HCT116 (cell line): ENCODE measurements around the gene POLR2I. TPM values are rescaled to one million over a fixed set of nuclear protein-coding genes. Genes with fewer than 3 reads are reported as not detected.

Experiments used
- ATAC-seq: fragments of 200-7000 bp; cut with Tn5 transposase; 2 replicates; pipeline ENCODE4 v1.9.1; 2020; ENCODE audit warnings: mild to moderate bottlenecking, moderate library complexity
- BruUV-seq: library from RNA; stranded (reverse); fragments of 400-500 nt; replicated peaks from 2 replicates; lab custom pipeline; 2021; lab: Mats Ljungman, UMichigan
- CTCF ChIA-PET: fragments of 300-600 bp; sonication (Branson Sonifier 250); formaldehyde crosslinking; loops from one replicate; lab custom pipeline; 2021; ENCODE audit warnings: antibody characterized with exemption; lab: Charles Lee
- POLR2A ChIA-PET: fragments of 300-600, 350-600 bp; sonication (Branson Sonifier 250); formaldehyde crosslinking; loops from one replicate; lab custom pipeline; 2021; ENCODE audit warnings: antibody characterized with exemption; lab: Charles Lee
- RAD21 ChIA-PET, 2 experiments: fragments of 300-600 bp; sonication (Branson Sonifier 250); formaldehyde crosslinking; loops; one replicate each; lab custom pipeline; 2023; ENCODE audit warnings: low total read pairs in 2 of 2; ENCODE audit not compliant: uncharacterized antibody in 2 of 2, unreplicated experiment in 2 of 2, low non-redundant PET in 1 of 2; lab: Charles Lee
- DNase-seq: peaks from one replicate; pipeline ENCODE4 v3.0.0-alpha.2; 2010; ENCODE audit warnings: low read depth, low spot score
- H2AFZ ChIP-seq: fragments of 200-600 bp; shearing (Covaris generic), sonication (generic); 2 replicates; pipeline ENCODE4 v1.6.1; 2017; ENCODE audit warnings: low read depth, mixed run types, mixed read lengths, antibody characterized with exemption, low read length; ENCODE audit not compliant: poor library complexity, severe bottlenecking
- H3K27ac ChIP-seq: 2 replicates; pipeline ENCODE4 v1.5.1; 2012; ENCODE audit warnings: low read depth, low read length
- H3K27me3 ChIP-seq: fragments of 200-600 bp; sonication (generic); 2 replicates; pipeline ENCODE4 v1.6.1; 2016; ENCODE audit warnings: mixed run types, low read length, mixed read lengths; ENCODE audit not compliant: insufficient read depth
- H3K36me3 ChIP-seq, 2 experiments: fragments of 200-500 bp in 1 of 2; fragments of 200-600 bp in 1 of 2; sonication (Bioruptor generic) in 1 of 2; sonication (generic) in 1 of 2; 2 replicates each; pipeline versions ENCODE4 v1.5.1 to v1.6.1; 2014 to 2016; ENCODE audit warnings: low read length in 2 of 2, inconsistent platforms in 1 of 2, mixed read lengths in 1 of 2, mixed run types in 1 of 2; ENCODE audit not compliant: insufficient read depth in 2 of 2, control insufficient read depth in 1 of 2
- H3K4me1 ChIP-seq, 2 experiments: fragments of 200-600 bp in 1 of 2; sonication (generic) in 1 of 2; 2 replicates each; pipeline versions ENCODE4 v1.5.1 to v1.6.1; 2012 to 2017; ENCODE audit warnings: low read length in 2 of 2, inconsistent platforms in 1 of 2, mild to moderate bottlenecking in 1 of 2, mixed read lengths in 1 of 2, mixed run types in 1 of 2, moderate library complexity in 1 of 2; ENCODE audit not compliant: insufficient read depth in 2 of 2, control insufficient read depth in 1 of 2
- H3K4me2 ChIP-seq: fragments of 200-600 bp; sonication (generic); 2 replicates; pipeline ENCODE4 v1.6.1; 2017; ENCODE audit warnings: mixed run types, low read length, mixed read lengths
- H3K4me3 ChIP-seq, 2 experiments: fragments of 200-600 bp in 1 of 2; sonication (generic) in 1 of 2; replicated peaks in 1 of 2; 2 replicates each; pipeline ENCODE4 v1.5.1; 2011 to 2016; ENCODE audit warnings: low read length in 2 of 2, control low read depth in 1 of 2, low read depth in 1 of 2, mild to moderate bottlenecking in 1 of 2, mixed read lengths in 1 of 2, mixed run types in 1 of 2
- H3K79me2 ChIP-seq: fragments of 200-600 bp; sonication (generic); 2 replicates; pipeline ENCODE4 v1.6.1; 2017; ENCODE audit warnings: mild to moderate bottlenecking, mixed run types, low read length, moderate library complexity, mixed read lengths; ENCODE audit not compliant: insufficient read depth
- H3K9ac ChIP-seq: fragments of 200-600 bp; sonication (generic); 2 replicates; pipeline ENCODE4 v1.6.1; 2016; ENCODE audit warnings: low read length, mixed read lengths
- H3K9me2 ChIP-seq: fragments of 200-600 bp; sonication (generic), shearing (Covaris generic); 2 replicates; pipeline ENCODE4 v1.6.1; 2017; ENCODE audit warnings: mixed run types, mild to moderate bottlenecking, moderate library complexity; ENCODE audit not compliant: insufficient read depth
- H3K9me3 ChIP-seq, 2 experiments: fragments of 200-500 bp in 1 of 2; fragments of 200-600 bp in 1 of 2; sonication (Bioruptor generic) in 1 of 2; sonication (generic) in 1 of 2; 2 replicates each; pipeline ENCODE4 v1.6.1; 2014 to 2017; ENCODE audit warnings: low read length in 2 of 2, mixed read lengths in 2 of 2, inconsistent platforms in 1 of 2, low read depth in 1 of 2, mild to moderate bottlenecking in 1 of 2, mixed run types in 1 of 2, moderate library complexity in 1 of 2; ENCODE audit not compliant: control insufficient read depth in 1 of 2, insufficient read depth in 1 of 2
- H4K20me1 ChIP-seq: fragments of 200-600 bp; sonication (generic), shearing (Covaris generic); 2 replicates; pipeline ENCODE4 v1.6.1; 2017; ENCODE audit warnings: mixed run types, mild to moderate bottlenecking, moderate library complexity; ENCODE audit not compliant: insufficient read depth
- EZH2phosphoT487 ChIP-seq: fragments of 200-600 bp; IDR thresholded peaks from 2 replicates; pipeline ENCODE4 v1.6.1; 2018; ENCODE audit warnings: antibody characterized with exemption, borderline replicate concordance
- RAD21 ChIP-seq: IDR thresholded peaks from 2 replicates; pipeline ENCODE4 v1.6.1; 2012; ENCODE audit warnings: low read depth, mild to moderate bottlenecking
- TCF7L2 ChIP-seq: IDR thresholded peaks from 2 replicates; pipeline ENCODE4 v1.7.0; 2011; ENCODE audit warnings: borderline replicate concordance, inconsistent platforms; ENCODE audit not compliant: insufficient read depth, insufficient read length; ENCODE audit errors: extremely low read depth
- intact Hi-C: fragments of 100-400 bp; cut with micrococcal nuclease; formaldehyde crosslinking; loops from 2 replicates; pipeline ENCODE4 v1.10.0; 2022
- total RNA-seq: library from RNA; stranded (reverse); gene quantifications from one replicate; pipeline ENCODE4 v1.2.1, GENCODE V29; 2021; ENCODE audit not compliant: unreplicated experiment
- TF ChIP-seq, protein P1 (sequence below): IDR thresholded peaks from 2 replicates; pipeline ENCODE4 v1.6.1; 2012; ENCODE audit warnings: low read depth
- TF ChIP-seq, protein P2 (sequence below): IDR thresholded peaks from 2 replicates; pipeline ENCODE4 v1.6.1; 2011; ENCODE audit warnings: mild to moderate bottlenecking, low read length, moderate library complexity; ENCODE audit not compliant: insufficient replicate concordance; ENCODE audit errors: extremely low read depth
- TF ChIP-seq, protein P3 (sequence below), 3 experiments: fragments of 200-600 bp in 1 of 3; sonication (generic) in 1 of 3; IDR thresholded peaks in 2 of 3; conservative IDR thresholded peaks in 1 of 3; 2 replicates each; pipeline ENCODE4 v1.5.1; 2012 to 2017; ENCODE audit warnings: low read depth in 2 of 3, low read length in 2 of 3, antibody characterized with exemption in 1 of 3, borderline replicate concordance in 1 of 3, control low read depth in 1 of 3, mild to moderate bottlenecking in 1 of 3, mixed read lengths in 1 of 3, mixed run types in 1 of 3, moderate library complexity in 1 of 3; ENCODE audit not compliant: insufficient read depth in 1 of 3

Gene POLR2I
- total RNA-seq, 1 experiment from 2014 or later: 108 TPM

DNA sequence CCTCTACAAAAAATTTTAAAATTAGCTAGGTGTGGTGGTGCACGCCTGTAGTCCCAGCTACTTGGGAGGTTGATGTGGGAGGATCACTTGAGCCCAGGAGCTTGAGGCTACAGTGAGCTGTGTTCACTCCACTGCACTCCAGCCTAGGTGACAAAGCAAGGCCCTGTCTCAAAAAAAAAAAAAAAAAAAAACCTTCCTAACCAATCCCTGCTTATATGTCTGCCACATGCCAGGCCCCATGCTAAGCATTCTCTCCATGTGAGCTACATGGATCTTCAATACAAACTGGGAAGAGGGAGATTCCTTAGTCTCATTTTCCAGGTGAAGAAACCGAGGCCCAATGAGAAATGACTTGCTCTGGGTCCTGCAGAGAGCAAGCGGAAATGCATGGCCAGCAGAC is 6.0 kb downstream of the POLR2I start (continued):
- TF ChIP-seq, protein P1, sequence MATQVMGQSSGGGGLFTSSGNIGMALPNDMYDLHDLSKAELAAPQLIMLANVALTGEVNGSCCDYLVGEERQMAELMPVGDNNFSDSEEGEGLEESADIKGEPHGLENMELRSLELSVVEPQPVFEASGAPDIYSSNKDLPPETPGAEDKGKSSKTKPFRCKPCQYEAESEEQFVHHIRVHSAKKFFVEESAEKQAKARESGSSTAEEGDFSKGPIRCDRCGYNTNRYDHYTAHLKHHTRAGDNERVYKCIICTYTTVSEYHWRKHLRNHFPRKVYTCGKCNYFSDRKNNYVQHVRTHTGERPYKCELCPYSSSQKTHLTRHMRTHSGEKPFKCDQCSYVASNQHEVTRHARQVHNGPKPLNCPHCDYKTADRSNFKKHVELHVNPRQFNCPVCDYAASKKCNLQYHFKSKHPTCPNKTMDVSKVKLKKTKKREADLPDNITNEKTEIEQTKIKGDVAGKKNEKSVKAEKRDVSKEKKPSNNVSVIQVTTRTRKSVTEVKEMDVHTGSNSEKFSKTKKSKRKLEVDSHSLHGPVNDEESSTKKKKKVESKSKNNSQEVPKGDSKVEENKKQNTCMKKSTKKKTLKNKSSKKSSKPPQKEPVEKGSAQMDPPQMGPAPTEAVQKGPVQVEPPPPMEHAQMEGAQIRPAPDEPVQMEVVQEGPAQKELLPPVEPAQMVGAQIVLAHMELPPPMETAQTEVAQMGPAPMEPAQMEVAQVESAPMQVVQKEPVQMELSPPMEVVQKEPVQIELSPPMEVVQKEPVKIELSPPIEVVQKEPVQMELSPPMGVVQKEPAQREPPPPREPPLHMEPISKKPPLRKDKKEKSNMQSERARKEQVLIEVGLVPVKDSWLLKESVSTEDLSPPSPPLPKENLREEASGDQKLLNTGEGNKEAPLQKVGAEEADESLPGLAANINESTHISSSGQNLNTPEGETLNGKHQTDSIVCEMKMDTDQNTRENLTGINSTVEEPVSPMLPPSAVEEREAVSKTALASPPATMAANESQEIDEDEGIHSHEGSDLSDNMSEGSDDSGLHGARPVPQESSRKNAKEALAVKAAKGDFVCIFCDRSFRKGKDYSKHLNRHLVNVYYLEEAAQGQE: no peak

DNA sequence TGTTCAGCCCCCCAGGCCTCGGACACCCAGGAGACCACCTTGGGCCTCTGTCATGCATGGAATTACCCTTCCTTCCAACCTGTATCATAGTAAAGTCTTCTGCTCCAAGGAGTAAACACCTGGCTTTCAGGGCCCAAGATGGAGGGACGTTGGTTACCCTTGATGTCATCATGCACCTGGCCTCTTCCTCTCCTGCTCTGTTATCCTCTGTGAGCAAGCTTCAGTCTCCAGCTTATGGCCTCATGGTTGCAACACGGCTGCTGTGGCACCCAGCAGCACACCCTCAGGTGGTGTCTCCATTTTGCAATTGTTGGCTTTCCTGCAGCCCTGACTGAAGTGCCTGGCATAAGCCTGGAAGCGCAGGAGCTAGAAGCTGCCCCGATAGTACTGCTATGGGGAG is 7.7 kb downstream of the POLR2I start:
- no TSS peak for BruUV-seq
- Histone ChIP-seq H4K20me1 (no peaks in the 10 kb centered on the region), H3K9ac (no peak overlapping the region), H3K4me2 (no peak overlapping the region), H3K9me2 (no peaks in the 10 kb centered on the region), H3K27ac (no peak overlapping the region), H3K27me3 (no peaks in the 10 kb centered on the region), H3K9me3 (no peaks in the 10 kb centered on the region), H3K36me3 (peaks cover 10 to 28% of the 10 kb centered on the region in 2 experiments; a peak in 3 of 4 replicates), H3K79me2 (no peaks in the 10 kb centered on the region), H3K4me1 (peaks cover 0 to 13% of the 10 kb centered on the region in 2 experiments; a peak in 2 of 4 replicates), H2AFZ (no peak overlapping the region), H3K4me3 (no peak overlapping the region)
- intact Hi-C loops: no loop called here
- DNase-seq: no peak
- RAD21 ChIA-PET: no interaction called here
- TF ChIP-seq RAD21 (no peak), EZH2phosphoT487 (no peak), TCF7L2 (no peak)
- TF ChIP-seq, protein P2, sequence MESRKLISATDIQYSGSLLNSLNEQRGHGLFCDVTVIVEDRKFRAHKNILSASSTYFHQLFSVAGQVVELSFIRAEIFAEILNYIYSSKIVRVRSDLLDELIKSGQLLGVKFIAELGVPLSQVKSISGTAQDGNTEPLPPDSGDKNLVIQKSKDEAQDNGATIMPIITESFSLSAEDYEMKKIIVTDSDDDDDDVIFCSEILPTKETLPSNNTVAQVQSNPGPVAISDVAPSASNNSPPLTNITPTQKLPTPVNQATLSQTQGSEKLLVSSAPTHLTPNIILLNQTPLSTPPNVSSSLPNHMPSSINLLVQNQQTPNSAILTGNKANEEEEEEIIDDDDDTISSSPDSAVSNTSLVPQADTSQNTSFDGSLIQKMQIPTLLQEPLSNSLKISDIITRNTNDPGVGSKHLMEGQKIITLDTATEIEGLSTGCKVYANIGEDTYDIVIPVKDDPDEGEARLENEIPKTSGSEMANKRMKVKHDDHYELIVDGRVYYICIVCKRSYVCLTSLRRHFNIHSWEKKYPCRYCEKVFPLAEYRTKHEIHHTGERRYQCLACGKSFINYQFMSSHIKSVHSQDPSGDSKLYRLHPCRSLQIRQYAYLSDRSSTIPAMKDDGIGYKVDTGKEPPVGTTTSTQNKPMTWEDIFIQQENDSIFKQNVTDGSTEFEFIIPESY: no peak
- TF ChIP-seq, protein P3, sequence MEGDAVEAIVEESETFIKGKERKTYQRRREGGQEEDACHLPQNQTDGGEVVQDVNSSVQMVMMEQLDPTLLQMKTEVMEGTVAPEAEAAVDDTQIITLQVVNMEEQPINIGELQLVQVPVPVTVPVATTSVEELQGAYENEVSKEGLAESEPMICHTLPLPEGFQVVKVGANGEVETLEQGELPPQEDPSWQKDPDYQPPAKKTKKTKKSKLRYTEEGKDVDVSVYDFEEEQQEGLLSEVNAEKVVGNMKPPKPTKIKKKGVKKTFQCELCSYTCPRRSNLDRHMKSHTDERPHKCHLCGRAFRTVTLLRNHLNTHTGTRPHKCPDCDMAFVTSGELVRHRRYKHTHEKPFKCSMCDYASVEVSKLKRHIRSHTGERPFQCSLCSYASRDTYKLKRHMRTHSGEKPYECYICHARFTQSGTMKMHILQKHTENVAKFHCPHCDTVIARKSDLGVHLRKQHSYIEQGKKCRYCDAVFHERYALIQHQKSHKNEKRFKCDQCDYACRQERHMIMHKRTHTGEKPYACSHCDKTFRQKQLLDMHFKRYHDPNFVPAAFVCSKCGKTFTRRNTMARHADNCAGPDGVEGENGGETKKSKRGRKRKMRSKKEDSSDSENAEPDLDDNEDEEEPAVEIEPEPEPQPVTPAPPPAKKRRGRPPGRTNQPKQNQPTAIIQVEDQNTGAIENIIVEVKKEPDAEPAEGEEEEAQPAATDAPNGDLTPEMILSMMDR (IDR thresholded peaks at IDR 0.05 in 2 of 3, conservative IDR thresholded peaks at IDR 0.05 in 1 of 3; ENCODE audit: borderline replicate concordance in 1 of 3, insufficient read depth in 1 of 3, low read depth in 2 of 3, low read length in 2 of 3): no peak
- CTCF ChIA-PET: no interaction called here
- no peak for ATAC-seq
- POLR2A ChIA-PET: no interaction called here
